Glomerular visceral epithelial cell (primary cell): ENCODE measurements around the gene MAN1B1.

Experiments used
- DNase-seq: peaks from one replicate; pipeline ENCODE4 v3.0.0-alpha.2; 2016; ENCODE audit errors: extremely low spot score

Gene MAN1B1

GRCh38 chr9:137086531-137087408 lies at the start of gene MAN1B1:
MAN1B1 (plus strand) TSS chr9:137086985; CDS start chr9:137087000, 15 bp downstream.
- peak; percentile 100 for DNase-seq

- DNase-seq: no peak
Measured at GRCh38 chr9:137037035-137037434, 49.8 kb upstream of the MAN1B1 start.

GRCh38 chr9:137037483-137037882 lies 49.3 kb upstream of the MAN1B1 start:
- no peak for DNase-seq

GRCh38 chr9:137038916-137039315 lies 47.9 kb upstream of the MAN1B1 start:
- no peak for DNase-seq

- DNase-seq: no peak
Measured at GRCh38 chr9:137039611-137040366, 47.0 kb upstream of the MAN1B1 start.

- DNase-seq: no peak
Measured at GRCh38 chr9:137040568-137040967, 46.2 kb upstream of the MAN1B1 start.

GRCh38 chr9:137041124-137041523 lies 45.7 kb upstream of the MAN1B1 start:
- no peak for DNase-seq

- no peak for DNase-seq
Measured at GRCh38 chr9:137042751-137043727, 43.7 kb upstream of the MAN1B1 start.

- DNase-seq: no peak
Measured at GRCh38 chr9:137044037-137044436, 42.7 kb upstream of the MAN1B1 start.

- DNase-seq: peak; percentile 50
Measured at GRCh38 chr9:137044502-137045177, 42.1 kb upstream of the MAN1B1 start.

- DNase-seq: no peak
Measured at GRCh38 chr9:137045294-137046087, 41.3 kb upstream of the MAN1B1 start.

GRCh38 chr9:137046088-137046787 lies 40.5 kb upstream of the MAN1B1 start, which contains the start of gene NPDC1:
NPDC1 (minus strand) TSS chr9:137046177; CDS start chr9:137045989, 188 bp downstream.
- DNase-seq: peak; percentile 75

GRCh38 chr9:137048655-137049543 lies 37.9 kb upstream of the MAN1B1 start:
- DNase-seq: no peak

GRCh38 chr9:137049544-137050449 lies 37.0 kb upstream of the MAN1B1 start:
- no peak for DNase-seq

- DNase-seq: no peak
Measured at GRCh38 chr9:137050570-137050969, 36.2 kb upstream of the MAN1B1 start.

- no peak for DNase-seq
Measured at GRCh38 chr9:137051145-137051724, 35.5 kb upstream of the MAN1B1 start.

- DNase-seq: no peak
Measured at GRCh38 chr9:137052293-137052692, 34.5 kb upstream of the MAN1B1 start.
